Activated naive CD4-positive, alpha-beta T cell treated with anti-CD3 and anti-CD28 coated beads for 36 hours (primary cell): ENCODE measurements around the gene COL4A1. TPM values are rescaled to one million over a fixed set of nuclear protein-coding genes. Genes with fewer than 3 reads are reported as not detected.

Experiments used
- CTCF ChIA-PET: fragments of 350-600 bp; sonication (Branson Sonifier 250); formaldehyde crosslinking; loops from one replicate; lab custom pipeline; 2021; ENCODE audit warnings: antibody characterized with exemption; lab: Charles Lee
- DNase-seq: peaks from one replicate; pipeline ENCODE4 v3.0.0-alpha.2; 2020
- H3K27ac Mint-ChIP-seq: one replicate; pipeline ENCODE4 v1.8.0; 2021; ENCODE audit warnings: mild to moderate bottlenecking, mixed read lengths
- H3K27me3 Mint-ChIP-seq: one replicate; pipeline ENCODE4 v1.8.0; 2021; ENCODE audit warnings: low read depth, mixed read lengths
- H3K36me3 Mint-ChIP-seq: one replicate; pipeline ENCODE4 v1.8.0; 2021; ENCODE audit warnings: low read depth, mixed read lengths
- H3K4me1 Mint-ChIP-seq: one replicate; pipeline ENCODE4 v1.8.0; 2021; ENCODE audit warnings: low read depth, mixed read lengths
- H3K4me3 Mint-ChIP-seq: one replicate; pipeline ENCODE4 v1.8.0; 2021; ENCODE audit warnings: mild to moderate bottlenecking, moderate library complexity, mixed read lengths
- H3K9me3 Mint-ChIP-seq: one replicate; pipeline ENCODE4 v1.8.0; 2021; ENCODE audit warnings: mixed read lengths
- intact Hi-C: fragments of 100-400 bp; cut with micrococcal nuclease; formaldehyde crosslinking; loops from one replicate; pipeline ENCODE4 v1.15.1; 2023
- total RNA-seq, 2 experiments: library from RNA; stranded (reverse); gene quantifications; one replicate each; pipeline ENCODE4 v1.2.3, GENCODE V29; 2021

The COL4A1 gene
- total RNA-seq, 2 experiments from 2014 or later: 0.07 TPM; not detected in 1

DNA sequence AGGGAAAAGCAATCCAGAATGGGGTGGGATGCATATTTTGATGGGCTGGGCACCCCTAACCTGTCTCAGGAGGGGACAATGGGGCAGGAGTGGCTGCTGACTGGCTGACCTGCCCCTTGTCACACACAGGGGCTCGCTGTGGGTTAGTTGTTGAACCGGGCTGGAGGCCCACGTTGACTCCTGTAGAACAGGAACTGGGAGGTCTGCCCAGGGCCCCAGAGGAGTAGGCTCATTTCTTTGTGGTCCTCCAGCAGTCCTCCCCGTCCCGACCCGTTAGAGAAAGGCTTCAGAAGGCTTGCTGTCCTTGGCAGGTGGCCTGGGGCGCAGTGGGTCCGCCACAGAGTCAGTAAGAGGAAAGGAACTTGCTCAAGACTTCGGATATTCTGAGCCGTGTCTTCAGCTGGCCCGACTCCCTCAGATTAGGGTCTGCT is 70.1 kb downstream of the COL4A1 start:
- no peaks in the 10 kb centered on the region for H3K36me3 Mint-ChIP-seq
- no peak overlapping the region for H3K4me3 Mint-ChIP-seq
- peaks cover 29% of the 10 kb centered on the region for H3K27me3 Mint-ChIP-seq
- H3K9me3 Mint-ChIP-seq: no peaks in the 10 kb centered on the region
- intact Hi-C loops: no loop called here
- no peak overlapping the region for H3K27ac Mint-ChIP-seq
- no peak for DNase-seq
- CTCF ChIA-PET: no interaction called here
- H3K4me1 Mint-ChIP-seq: no peaks in the 10 kb centered on the region

DNA sequence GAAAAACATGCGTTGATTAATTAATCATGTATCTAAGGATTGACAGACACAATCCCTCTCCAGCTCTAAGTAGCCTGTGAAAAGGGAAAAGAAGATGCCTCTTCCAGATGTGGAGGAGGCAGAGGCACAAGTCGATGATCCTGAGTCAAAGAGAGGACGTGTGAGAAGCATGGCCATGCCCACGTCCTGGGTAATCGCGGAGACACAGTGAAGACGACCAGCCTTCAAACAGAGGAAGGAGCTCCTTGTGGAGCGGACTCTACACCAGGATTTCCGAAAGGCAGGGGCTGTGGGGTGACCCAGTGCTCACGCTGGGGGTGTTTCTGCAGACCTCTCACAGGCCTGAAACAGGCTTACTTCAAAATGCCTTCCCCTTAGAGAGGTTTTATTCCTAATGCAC is 70.5 kb downstream of the COL4A1 start:
- intact Hi-C loops: no loop called here
- peaks cover 32% of the 10 kb centered on the region for H3K27me3 Mint-ChIP-seq
- no peaks in the 10 kb centered on the region for H3K9me3 Mint-ChIP-seq
- no peak overlapping the region for H3K4me3 Mint-ChIP-seq
- no peak overlapping the region for H3K27ac Mint-ChIP-seq
- H3K36me3 Mint-ChIP-seq: no peaks in the 10 kb centered on the region
- DNase-seq: no peak
- CTCF ChIA-PET: no interaction called here
- no peaks in the 10 kb centered on the region for H3K4me1 Mint-ChIP-seq

DNA sequence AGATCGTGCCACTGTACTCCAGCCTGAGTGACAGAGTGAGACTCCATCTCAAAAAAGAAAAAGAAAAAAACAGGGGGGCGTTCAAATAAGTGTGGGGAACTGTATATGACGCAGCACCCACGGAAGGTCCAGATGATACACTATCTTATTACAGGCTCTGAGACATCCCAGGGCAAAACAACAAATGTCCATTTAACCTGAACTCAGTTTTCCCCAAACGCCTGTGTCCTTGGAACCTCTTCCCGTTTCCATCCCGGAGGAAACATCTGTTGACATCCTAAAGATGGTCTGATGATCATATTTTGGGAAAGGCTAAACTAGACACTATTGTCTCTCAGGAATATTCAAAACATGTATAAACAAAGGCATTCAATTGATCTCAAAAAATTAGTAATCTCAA is 72.4 kb downstream of the COL4A1 start:
- intact Hi-C loops: no loop called here
- H3K27ac Mint-ChIP-seq: no peak overlapping the region

DNA sequence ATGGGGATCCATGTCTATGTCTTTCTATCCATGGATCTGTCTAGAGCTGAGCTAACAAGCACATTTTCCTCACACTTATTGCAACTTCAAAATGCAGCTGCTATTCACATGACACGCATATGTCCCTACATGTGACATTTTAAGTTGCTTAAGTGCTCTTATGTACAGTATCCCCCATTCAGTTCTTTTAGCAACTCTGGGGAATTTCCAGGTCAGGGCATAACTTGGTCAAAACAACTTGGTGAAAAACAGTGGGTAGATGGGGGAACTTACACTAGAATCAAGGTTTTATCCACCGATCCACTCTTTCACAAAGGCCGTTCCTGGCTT is 73.0 kb downstream of the COL4A1 start:
- H3K4me3 Mint-ChIP-seq: no peak overlapping the region
- H3K36me3 Mint-ChIP-seq: no peaks in the 10 kb centered on the region
- H3K27ac Mint-ChIP-seq: no peak overlapping the region
- intact Hi-C loops: no loop called here
- H3K9me3 Mint-ChIP-seq: no peaks in the 10 kb centered on the region
- H3K27me3 Mint-ChIP-seq: peaks cover 42% of the 10 kb centered on the region
- H3K4me1 Mint-ChIP-seq: no peaks in the 10 kb centered on the region
- CTCF ChIA-PET: no interaction called here
- DNase-seq: no peak

More for the DNA sequence above, 72.4 kb downstream of the COL4A1 start:
- Mint-ChIP-seq H3K36me3 (no peaks in the 10 kb centered on the region), H3K9me3 (no peaks in the 10 kb centered on the region), H3K27me3 (peaks cover 42% of the 10 kb centered on the region), H3K4me1 (no peaks in the 10 kb centered on the region), H3K4me3 (no peak overlapping the region)
- no peak for DNase-seq
- CTCF ChIA-PET: no interaction called here

DNA sequence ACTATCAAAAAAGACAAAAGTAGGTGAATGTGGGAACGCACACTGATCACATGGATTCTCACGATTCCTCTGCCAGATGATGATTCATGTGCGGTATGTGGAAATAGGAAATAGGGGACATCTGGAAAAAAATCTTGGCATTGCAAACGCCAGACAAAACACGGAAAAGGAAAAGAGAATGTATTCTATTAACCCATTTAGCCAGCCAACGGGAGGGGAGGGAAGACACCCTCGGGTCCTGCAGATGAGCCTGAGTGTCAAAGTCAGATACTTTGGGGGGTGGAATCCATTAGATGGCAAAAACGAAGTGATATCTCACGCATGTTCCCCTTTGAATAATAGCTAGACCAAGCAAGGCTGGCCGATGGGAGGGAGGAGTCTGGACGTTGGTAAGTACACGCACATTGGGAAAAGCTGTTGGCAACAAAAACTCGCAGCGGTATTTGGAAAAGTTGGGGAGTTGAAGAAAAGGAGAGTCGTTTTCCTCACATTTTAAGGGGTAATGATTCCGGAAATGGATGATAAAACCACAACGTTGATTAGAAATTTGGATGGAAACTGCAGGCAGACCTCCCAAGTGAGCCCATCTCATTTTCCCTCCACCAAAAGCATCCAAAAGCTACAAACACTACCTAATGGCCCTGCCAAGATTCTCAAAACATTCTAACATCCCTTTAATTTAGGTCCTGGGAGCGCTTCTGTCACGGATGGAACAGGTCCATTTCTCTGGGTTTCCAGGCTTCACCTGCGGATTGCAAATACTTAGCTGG is 73.6 kb downstream of the COL4A1 start:
- Mint-ChIP-seq H3K27ac (no peak overlapping the region), H3K4me3 (no peak overlapping the region), H3K4me1 (no peaks in the 10 kb centered on the region), H3K36me3 (no peaks in the 10 kb centered on the region), H3K9me3 (no peaks in the 10 kb centered on the region), H3K27me3 (peaks cover 39% of the 10 kb centered on the region)
- CTCF ChIA-PET: no interaction called here
- intact Hi-C loops: no loop called here
- DNase-seq: no peak

GRCh38 chr13:110232756-110233155 is 74.2 kb downstream of the COL4A1 start:
- no peak overlapping the region for H3K4me3 Mint-ChIP-seq
- no peak for DNase-seq
- no peaks in the 10 kb centered on the region for H3K9me3 Mint-ChIP-seq
- intact Hi-C loops: no loop called here
- H3K4me1 Mint-ChIP-seq: no peaks in the 10 kb centered on the region
- no peak overlapping the region for H3K27ac Mint-ChIP-seq
- H3K36me3 Mint-ChIP-seq: no peaks in the 10 kb centered on the region
- peaks cover 37% of the 10 kb centered on the region for H3K27me3 Mint-ChIP-seq
- CTCF ChIA-PET: no interaction called here

GRCh38 chr13:110232142-110232541 is 74.8 kb downstream of the COL4A1 start:
- H3K36me3 Mint-ChIP-seq: no peaks in the 10 kb centered on the region
- H3K4me3 Mint-ChIP-seq: no peak overlapping the region
- H3K27me3 Mint-ChIP-seq: peaks cover 36% of the 10 kb centered on the region
- H3K4me1 Mint-ChIP-seq: no peaks in the 10 kb centered on the region
- no peaks in the 10 kb centered on the region for H3K9me3 Mint-ChIP-seq
- no peak overlapping the region for H3K27ac Mint-ChIP-seq
- no peak for DNase-seq
- intact Hi-C loops: no loop called here
- CTCF ChIA-PET: no interaction called here

- DNase-seq: no peak
- CTCF ChIA-PET: no interaction called here
- H3K4me3 Mint-ChIP-seq: no peak overlapping the region
- H3K27ac Mint-ChIP-seq: no peak overlapping the region
- no peaks in the 10 kb centered on the region for H3K36me3 Mint-ChIP-seq
- peaks cover 34% of the 10 kb centered on the region for H3K27me3 Mint-ChIP-seq
- H3K9me3 Mint-ChIP-seq: no peaks in the 10 kb centered on the region
- H3K4me1 Mint-ChIP-seq: no peaks in the 10 kb centered on the region
- intact Hi-C loops: no loop called here
Measured at GRCh38 chr13:110231348-110232047, 75.5 kb downstream of the COL4A1 start.

GRCh38 chr13:110230661-110231347 is 76.2 kb downstream of the COL4A1 start:
- no peak for DNase-seq
- Mint-ChIP-seq H3K4me1 (no peaks in the 10 kb centered on the region), H3K36me3 (no peaks in the 10 kb centered on the region), H3K27ac (no peak overlapping the region), H3K9me3 (no peaks in the 10 kb centered on the region), H3K27me3 (peaks cover 34% of the 10 kb centered on the region), H3K4me3 (no peak overlapping the region)
- intact Hi-C loops: no loop called here
- CTCF ChIA-PET: no interaction called here

- intact Hi-C loops: loop anchor here (10.0 kb wide), 1 partner anchor 1265 kb away; no protein-coding TSS in a partner anchor
- no peak for DNase-seq
- H3K36me3 Mint-ChIP-seq: no peaks in the 10 kb centered on the region
- no peak overlapping the region for H3K4me3 Mint-ChIP-seq
- H3K4me1 Mint-ChIP-seq: no peaks in the 10 kb centered on the region
- CTCF ChIA-PET: no interaction called here
- H3K9me3 Mint-ChIP-seq: no peaks in the 10 kb centered on the region
- H3K27ac Mint-ChIP-seq: no peak overlapping the region
- H3K27me3 Mint-ChIP-seq: peaks cover 34% of the 10 kb centered on the region
Measured at GRCh38 chr13:110229905-110230563, 76.9 kb downstream of the COL4A1 start.

GRCh38 chr13:110228936-110229904 is 77.7 kb downstream of the COL4A1 start:
- H3K4me3 Mint-ChIP-seq: no peak overlapping the region
- H3K27ac Mint-ChIP-seq: no peak overlapping the region
- no peaks in the 10 kb centered on the region for H3K9me3 Mint-ChIP-seq
- intact Hi-C loops: loop anchor here (10.0 kb wide), 1 partner anchor 1264 kb away; no protein-coding TSS in a partner anchor
- DNase-seq: no peak
- peaks cover 34% of the 10 kb centered on the region for H3K27me3 Mint-ChIP-seq
- no peaks in the 10 kb centered on the region for H3K36me3 Mint-ChIP-seq
- no peaks in the 10 kb centered on the region for H3K4me1 Mint-ChIP-seq
- CTCF ChIA-PET: interaction anchor here (0.9 kb wide), 1 partner anchor 183 kb away, joined by 4 read pairs; no protein-coding TSS in a partner anchor
